Measurements from ENCODE around the gene PFKFB3. TPM values are rescaled to one million over a fixed set of nuclear protein-coding genes. Genes with fewer than 3 reads are reported as not detected.

Gene PFKFB3
- total and polyA plus RNA-seq, 4 donors, result 11.4 to 234 (median 66.3) TPM

DNA sequence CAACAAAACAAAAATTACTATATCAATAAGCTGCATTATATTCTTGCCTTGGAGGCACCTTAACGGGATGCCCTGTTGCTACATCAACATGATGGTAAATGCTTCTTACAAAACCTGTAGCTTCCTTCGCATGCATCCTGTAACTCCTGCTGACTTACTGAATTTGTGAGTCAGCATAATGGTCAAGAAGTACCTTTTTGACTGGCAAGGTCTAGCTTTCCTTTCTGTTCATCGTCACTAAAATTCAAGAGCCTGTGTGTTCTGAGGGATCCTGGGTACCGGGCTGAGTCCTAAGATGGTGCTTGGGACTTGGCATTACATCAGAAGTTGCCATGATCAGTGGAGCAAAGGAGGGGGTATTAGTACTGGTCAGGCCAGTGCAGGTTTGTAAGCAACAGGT lies 4.9 kb downstream of the PFKFB3 start:
- H3K4me1 ChIP-seq (ENCODE audit: control insufficient read depth in 5 of 5, insufficient read depth in 5 of 5, low read length in 5 of 5), result peaks cover 0 to 27% (median 8%) of the 10 kb centered on the region in 5 donors
- ATAC-seq (ENCODE audit: insufficient read depth, low FRiP score), result no peak
- no peak overlapping the region for H3K4me3 ChIP-seq
- H3K9me3 ChIP-seq (ENCODE audit: control insufficient read depth in 4 of 4, insufficient read depth in 3 of 4, low read length in 3 of 4), result no peaks in the 10 kb centered on the region
- H3K9ac ChIP-seq (ENCODE audit: insufficient read depth in 1 of 2, low read length in 2 of 2), result no peak overlapping the region
- 33 to 69% methylated on average over 4 of the region's 4 CpGs for WGBS, 2 donors
- H3K27me3 ChIP-seq (ENCODE audit: control insufficient read depth in 3 of 3, insufficient read depth in 3 of 3, low read length in 2 of 3), result no peaks in the 10 kb centered on the region
- TF ChIP-seq, protein P1, sequence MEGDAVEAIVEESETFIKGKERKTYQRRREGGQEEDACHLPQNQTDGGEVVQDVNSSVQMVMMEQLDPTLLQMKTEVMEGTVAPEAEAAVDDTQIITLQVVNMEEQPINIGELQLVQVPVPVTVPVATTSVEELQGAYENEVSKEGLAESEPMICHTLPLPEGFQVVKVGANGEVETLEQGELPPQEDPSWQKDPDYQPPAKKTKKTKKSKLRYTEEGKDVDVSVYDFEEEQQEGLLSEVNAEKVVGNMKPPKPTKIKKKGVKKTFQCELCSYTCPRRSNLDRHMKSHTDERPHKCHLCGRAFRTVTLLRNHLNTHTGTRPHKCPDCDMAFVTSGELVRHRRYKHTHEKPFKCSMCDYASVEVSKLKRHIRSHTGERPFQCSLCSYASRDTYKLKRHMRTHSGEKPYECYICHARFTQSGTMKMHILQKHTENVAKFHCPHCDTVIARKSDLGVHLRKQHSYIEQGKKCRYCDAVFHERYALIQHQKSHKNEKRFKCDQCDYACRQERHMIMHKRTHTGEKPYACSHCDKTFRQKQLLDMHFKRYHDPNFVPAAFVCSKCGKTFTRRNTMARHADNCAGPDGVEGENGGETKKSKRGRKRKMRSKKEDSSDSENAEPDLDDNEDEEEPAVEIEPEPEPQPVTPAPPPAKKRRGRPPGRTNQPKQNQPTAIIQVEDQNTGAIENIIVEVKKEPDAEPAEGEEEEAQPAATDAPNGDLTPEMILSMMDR (IDR thresholded peaks at IDR 0.05; ENCODE audit: control extremely low read depth, extremely low read depth), result no peak
- H3K27ac ChIP-seq (ENCODE audit: low read depth in 1 of 2, low read length in 1 of 2), result no peak overlapping the region
- peaks cover 0 to 3% (median 0%) of the 10 kb centered on the region in 4 donors for H3K36me3 ChIP-seq (ENCODE audit: control insufficient read depth in 4 of 4, insufficient read depth in 4 of 4, low read length in 4 of 4)
- DNase-seq, result no peak

DNA sequence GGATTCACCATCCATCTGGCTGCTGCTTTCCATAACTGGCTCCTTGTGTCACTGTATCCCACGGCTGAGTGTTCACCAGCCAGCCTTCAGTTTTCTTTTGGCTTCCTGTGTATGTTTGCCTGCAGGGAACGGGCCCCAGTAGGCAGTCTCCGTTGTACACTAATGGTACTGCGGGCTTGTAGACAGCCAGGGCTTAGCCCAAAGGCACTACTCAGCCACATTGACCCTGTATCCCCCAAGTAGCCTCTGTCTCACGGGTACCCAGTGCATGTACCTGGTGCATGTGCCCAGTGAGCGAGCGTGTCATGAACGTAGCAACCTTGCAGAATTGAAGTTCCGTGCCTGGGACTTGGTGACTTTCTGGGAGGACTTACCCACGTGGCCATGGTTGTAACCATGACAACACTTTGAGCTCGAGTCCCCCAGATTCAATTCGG lies 6.1 kb downstream of the PFKFB3 start:
- H3K9ac ChIP-seq (ENCODE audit: insufficient read depth in 1 of 2, low read length in 2 of 2), result no peak overlapping the region
- TF ChIP-seq, protein P1 (IDR thresholded peaks at IDR 0.05; ENCODE audit: control extremely low read depth, extremely low read depth), result no peak
- H3K27me3 ChIP-seq (ENCODE audit: control insufficient read depth in 3 of 3, insufficient read depth in 3 of 3, low read length in 2 of 3), result no peaks in the 10 kb centered on the region
- H3K9me3 ChIP-seq (ENCODE audit: control insufficient read depth in 4 of 4, insufficient read depth in 3 of 4, low read length in 3 of 4), result no peaks in the 10 kb centered on the region
- WGBS, 2 donors, result 69% methylated on average over 12 of the region's 12 CpGs
- H3K27ac ChIP-seq (ENCODE audit: low read depth in 1 of 2, low read length in 1 of 2), result peak overlapping the region in 1 of 2 donors; percentile 26
- ATAC-seq (ENCODE audit: insufficient read depth, low FRiP score), result no peak
- no peak overlapping the region for H3K4me3 ChIP-seq
- peaks cover 0 to 8% (median under 1%) of the 10 kb centered on the region in 4 donors for H3K36me3 ChIP-seq (ENCODE audit: control insufficient read depth in 4 of 4, insufficient read depth in 4 of 4, low read length in 4 of 4)
- H3K4me1 ChIP-seq (ENCODE audit: control insufficient read depth in 5 of 5, insufficient read depth in 5 of 5, low read length in 5 of 5), result peaks cover 0 to 25% (median 8%) of the 10 kb centered on the region in 5 donors
- no peak for DNase-seq

DNA sequence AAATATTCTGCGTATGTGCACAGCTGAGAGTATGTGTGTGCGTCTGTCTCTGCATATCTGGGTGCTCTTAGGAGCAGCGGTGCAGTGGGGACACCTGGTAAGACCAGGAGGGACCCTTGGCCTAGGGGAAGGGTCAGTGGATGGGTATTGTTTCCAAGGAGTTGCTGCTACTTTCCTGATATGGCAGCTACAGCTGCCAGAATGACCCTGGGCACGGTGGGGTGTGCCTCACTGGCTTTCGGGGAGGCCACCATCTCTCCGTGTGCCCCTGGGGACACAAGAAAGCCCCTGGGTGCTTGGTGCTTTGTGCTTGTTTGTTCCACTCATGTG lies 8.6 kb downstream of the PFKFB3 start:
- 87 to 96% methylated on average over 6 of the region's 6 CpGs for WGBS, 2 donors
- H3K27me3 ChIP-seq (ENCODE audit: control insufficient read depth in 3 of 3, insufficient read depth in 3 of 3, low read length in 2 of 3), result no peaks in the 10 kb centered on the region
- H3K4me3 ChIP-seq, result no peak overlapping the region
- ATAC-seq (ENCODE audit: insufficient read depth, low FRiP score) (no peak), DNase-seq (no peak)
- H3K4me1 ChIP-seq (ENCODE audit: control insufficient read depth in 5 of 5, insufficient read depth in 5 of 5, low read length in 5 of 5), result peaks cover 0 to 16% (median 5%) of the 10 kb centered on the region in 5 donors
- H3K9ac ChIP-seq (ENCODE audit: insufficient read depth in 1 of 2, low read length in 2 of 2), result no peak overlapping the region
- no peak overlapping the region for H3K27ac ChIP-seq (ENCODE audit: low read depth in 1 of 2, low read length in 1 of 2)
- peaks cover 6 to 27% (median 14%) of the 10 kb centered on the region in 4 donors for H3K36me3 ChIP-seq (ENCODE audit: control insufficient read depth in 4 of 4, insufficient read depth in 4 of 4, low read length in 4 of 4)
- TF ChIP-seq, protein P1 (IDR thresholded peaks at IDR 0.05; ENCODE audit: control extremely low read depth, extremely low read depth), result no peak
- no peaks in the 10 kb centered on the region for H3K9me3 ChIP-seq (ENCODE audit: control insufficient read depth in 4 of 4, insufficient read depth in 3 of 4, low read length in 3 of 4)
